H1 (cell line): Measurements from ENCODE around the gene TEAD1. TPM values are rescaled to one million over a fixed set of nuclear protein-coding genes. Genes with fewer than 3 reads are reported as not detected.
A peak's percentile ranks its signal among the peaks of the same experiment; 100 is the strongest.

Experiments
- CTCF ChIA-PET: fragments of 300-600 bp; sonication (Branson Sonifier 250); formaldehyde crosslinking; loops from one replicate; lab custom pipeline; 2021; ENCODE audit not compliant: partially characterized antibody; lab: Charles Lee
- POLR2A ChIA-PET: fragments of 300-600 bp; sonication (Branson Sonifier 250); formaldehyde crosslinking; loops from one replicate; lab custom pipeline; 2021; ENCODE audit warnings: inconsistent platforms; ENCODE audit not compliant: partially characterized antibody; lab: Charles Lee
- DNase-seq, 2 experiments: peaks; one replicate each; pipeline versions ENCODE4 v3.0.0 to v3.0.0-alpha.2; 2010 to 2022; ENCODE audit warnings: low spot score in 2 of 2, low read depth in 1 of 2, mixed read lengths in 1 of 2
- FAIRE-seq: peaks from 2 replicates; lab custom pipeline; 2011; peaks lifted over from hg19 to GRCh38; lab: Jason Lieb, UNC
- H2AFZ ChIP-seq: 2 replicates; pipeline ENCODE4 v1.8.1; 2012; ENCODE audit warnings: low read length, inconsistent platforms
- H2AK5ac ChIP-seq: 2 replicates; pipeline ENCODE4 v1.6.1; 2013; ENCODE audit warnings: low read depth, low read length
- H2BK120ac ChIP-seq: replicated peaks from 2 replicates; pipeline ENCODE3; 2013; ENCODE audit warnings: low read depth, low read length, inconsistent platforms
- H2BK12ac ChIP-seq: 2 replicates; pipeline ENCODE4 v1.6.1; 2013; ENCODE audit warnings: low read depth, low read length
- H2BK15ac ChIP-seq: 2 replicates; pipeline ENCODE4 v1.6.1; 2013; ENCODE audit warnings: low read length
- H2BK20ac ChIP-seq: 2 replicates; pipeline ENCODE4 v1.6.1; 2013; ENCODE audit warnings: low read length
- H2BK5ac ChIP-seq: 2 replicates; pipeline ENCODE4 v1.6.1; 2013; ENCODE audit warnings: low read depth, low read length
- H3K14ac ChIP-seq: 2 replicates; pipeline ENCODE4 v1.6.1; 2013; ENCODE audit warnings: inconsistent platforms; ENCODE audit not compliant: insufficient read length
- H3K18ac ChIP-seq: 2 replicates; pipeline ENCODE4 v1.6.1; 2013; ENCODE audit warnings: low read length; ENCODE audit errors: extremely low read depth
- H3K23ac ChIP-seq: 2 replicates; pipeline ENCODE4 v1.6.1; 2013; ENCODE audit warnings: inconsistent platforms; ENCODE audit not compliant: insufficient read length
- H3K23me2 ChIP-seq: 2 replicates; pipeline ENCODE4 v1.6.1; 2013; ENCODE audit warnings: low read depth, low read length
- H3K27ac ChIP-seq: 2 replicates; pipeline ENCODE4 v1.6.1; 2011; ENCODE audit warnings: low read depth, low read length, inconsistent platforms
- H3K27me3 ChIP-seq, 4 experiments: replicated peaks in 1 of 4; 1 replicate in 1 of 4; 2 replicates in 3 of 4; pipeline versions ENCODE4 v1.6.1 to v1.8.1; 2011 to 2013; ENCODE audit warnings: low read length in 3 of 4, mild to moderate bottlenecking in 3 of 4, inconsistent platforms in 2 of 4, mixed read lengths in 2 of 4, moderate library complexity in 1 of 4; ENCODE audit not compliant: control insufficient read depth in 3 of 4, insufficient read depth in 3 of 4; ENCODE audit errors: extremely low read depth in 1 of 4
- H3K36me3 ChIP-seq, 4 experiments: 2 replicates each; pipeline versions ENCODE4 v1.6.1 to v1.8.1; 2011 to 2013; ENCODE audit warnings: mild to moderate bottlenecking in 4 of 4, low read length in 3 of 4, moderate library complexity in 2 of 4, control low read depth in 1 of 4, inconsistent platforms in 1 of 4; ENCODE audit not compliant: insufficient read depth in 4 of 4, control insufficient read depth in 2 of 4
- H3K4ac ChIP-seq: replicated peaks from 2 replicates; pipeline ENCODE3; 2013; ENCODE audit warnings: low read length, low read depth, mixed read lengths, inconsistent platforms; ENCODE audit not compliant: insufficient read length
- H3K4me1 ChIP-seq, 4 experiments: replicated peaks in 1 of 4; 1 replicate in 1 of 4; 2 replicates in 3 of 4; pipeline versions ENCODE4 v1.6.1 to v1.8.1; 2011 to 2013; ENCODE audit warnings: low read length in 3 of 4, inconsistent platforms in 2 of 4, mixed read lengths in 1 of 4; ENCODE audit not compliant: insufficient read depth in 4 of 4, control insufficient read depth in 3 of 4
- H3K4me2 ChIP-seq, 2 experiments: 2 replicates each; pipeline versions ENCODE4 v1.6.1 to v1.8.1; 2011 to 2013; ENCODE audit warnings: low read depth in 2 of 2, low read length in 2 of 2, control low read depth in 1 of 2, inconsistent platforms in 1 of 2, mild to moderate bottlenecking in 1 of 2; ENCODE audit not compliant: insufficient read depth in 1 of 2
- H3K4me3 ChIP-seq, 4 experiments: fragments of 200-600, 300-600 bp in 1 of 4; sonication (generic), shearing (Covaris generic), sonication (Bioruptor Twin) in 1 of 4; 2 replicates each; pipeline versions ENCODE4 v1.5.1 to v1.8.1; 2011 to 2016; ENCODE audit warnings: low read length in 4 of 4, low read depth in 3 of 4, control low read depth in 2 of 4, inconsistent platforms in 2 of 4, mild to moderate bottlenecking in 2 of 4, mixed read lengths in 1 of 4, moderate library complexity in 1 of 4; ENCODE audit not compliant: insufficient read depth in 2 of 4; ENCODE audit errors: extremely low read depth in 1 of 4
- H3K56ac ChIP-seq: replicated peaks from 2 replicates; pipeline ENCODE3; 2013; ENCODE audit warnings: low read depth, mild to moderate bottlenecking, mixed read lengths, low read length, inconsistent platforms; ENCODE audit not compliant: insufficient read length
- H3K79me1 ChIP-seq: 2 replicates; pipeline ENCODE4 v1.6.1; 2013; ENCODE audit warnings: low read depth, low read length, control low read depth
- H3K79me2 ChIP-seq, 2 experiments: 2 replicates each; pipeline versions ENCODE4 v1.6.1 to v1.8.1; 2012 to 2013; ENCODE audit warnings: low read length in 2 of 2, mild to moderate bottlenecking in 2 of 2, inconsistent platforms in 1 of 2; ENCODE audit not compliant: insufficient read depth in 2 of 2, control insufficient read depth in 1 of 2
- H3K9ac ChIP-seq, 4 experiments: replicated peaks in 1 of 4; 1 replicate in 1 of 4; 2 replicates in 3 of 4; pipeline versions ENCODE4 v1.6.1 to v1.8.1; 2011 to 2013; ENCODE audit warnings: low read depth in 3 of 4, low read length in 3 of 4, control low read depth in 2 of 4, mild to moderate bottlenecking in 2 of 4, moderate library complexity in 2 of 4, inconsistent platforms in 1 of 4; ENCODE audit errors: extremely low read depth in 1 of 4
- H3K9me3 ChIP-seq, 2 experiments: 2 replicates each; pipeline versions ENCODE4 v1.6.1 to v1.8.1; 2012 to 2013; ENCODE audit warnings: mild to moderate bottlenecking in 2 of 2, moderate library complexity in 2 of 2, control low read depth in 1 of 2, inconsistent platforms in 1 of 2, low read depth in 1 of 2, low read length in 1 of 2, mixed read lengths in 1 of 2; ENCODE audit not compliant: insufficient read depth in 2 of 2
- H4K20me1 ChIP-seq, 2 experiments: replicated peaks in 1 of 2; 2 replicates each; pipeline versions ENCODE3 to v1.8.1; 2011 to 2013; ENCODE audit warnings: inconsistent platforms in 2 of 2, low read length in 2 of 2, mild to moderate bottlenecking in 1 of 2; ENCODE audit not compliant: insufficient read depth in 2 of 2, control insufficient read depth in 1 of 2
- H4K5ac ChIP-seq: 2 replicates; pipeline ENCODE4 v1.6.1; 2013; ENCODE audit warnings: low read length, low read depth, mixed read lengths, inconsistent platforms; ENCODE audit not compliant: insufficient read length
- H4K8ac ChIP-seq: 2 replicates; pipeline ENCODE4 v1.8.0; 2013; ENCODE audit warnings: mild to moderate bottlenecking, moderate library complexity, low read length, inconsistent platforms; ENCODE audit not compliant: insufficient read depth; ENCODE audit errors: extremely low read depth
- H4K91ac ChIP-seq: replicated peaks from 2 replicates; pipeline ENCODE3; 2013; ENCODE audit warnings: low read length, mixed read lengths, inconsistent platforms; ENCODE audit not compliant: insufficient read length
- CBX8 ChIP-seq: fragments of 300-800, 300-1000 bp; sonication (generic); IDR thresholded peaks from 2 replicates; pipeline ENCODE4 v1.7.1; 2016; ENCODE audit warnings: low read depth, low read length, borderline replicate concordance
- CTBP2 ChIP-seq: IDR thresholded peaks from 2 replicates; pipeline ENCODE4 v1.7.0; 2011; ENCODE audit warnings: borderline replicate concordance, mild to moderate bottlenecking, moderate library complexity, mixed read lengths, low read length; ENCODE audit not compliant: insufficient read depth, insufficient read length
- GABPA ChIP-seq: IDR thresholded peaks from 2 replicates; pipeline ENCODE4 v1.6.1; 2011; ENCODE audit warnings: mild to moderate bottlenecking, low read length, moderate library complexity, borderline replicate concordance; ENCODE audit not compliant: insufficient read depth
- POU5F1 ChIP-seq: IDR thresholded peaks from 2 replicates; pipeline ENCODE4 v1.6.1; 2011; ENCODE audit warnings: low read depth, mild to moderate bottlenecking, low read length, moderate library complexity
- RAD21 ChIP-seq, 2 experiments: IDR thresholded peaks in 1 of 2; conservative IDR thresholded peaks in 1 of 2; 2 replicates each; pipeline ENCODE4 v1.6.1; 2011; ENCODE audit warnings: low read depth in 2 of 2, low read length in 2 of 2, improper control_type of control experiment in 1 of 2, inconsistent platforms in 1 of 2, mild to moderate bottlenecking in 1 of 2, moderate library complexity in 1 of 2
- SP1 ChIP-seq: IDR thresholded peaks from 2 replicates; pipeline ENCODE4 v1.6.1; 2011; ENCODE audit warnings: low read depth, low read length
- TCF12 ChIP-seq: IDR thresholded peaks from 2 replicates; pipeline ENCODE4 v1.6.1; 2011; ENCODE audit warnings: low read depth, mild to moderate bottlenecking, low read length
- ZNF274 ChIP-seq: IDR thresholded peaks from 2 replicates; pipeline ENCODE4 v1.7.0; 2012; ENCODE audit warnings: low read length, borderline replicate concordance; ENCODE audit errors: extremely low read depth
- WGBS, 2 experiments: shearing (Covaris generic) in 1 of 2; methylation state at CpG; one replicate each; pipeline versions ENCODE4 v1.1.6 to v1.1.7; 2013 to 2015; ENCODE audit warnings: low lambda C conversion rate in 2 of 2, mixed read lengths in 2 of 2, inconsistent platforms in 1 of 2, low coverage in 1 of 2, missing lambda C conversion rate in 1 of 2; ENCODE audit not compliant: insufficient replicate concordance in 2 of 2, insufficient coverage in 1 of 2, insufficient read length in 1 of 2; ENCODE audit errors: extremely low coverage in 1 of 2, missing lambda C conversion rate in 1 of 2; 5-methylcytosine and 5-hydroxymethylcytosine counted together
- polyA plus RNA-seq, 7 experiments: library from polyadenylated mRNA; depleted of rRNA in 3 of 7; stranded (reverse) in 5 of 7; unstranded in 2 of 7; fragments of >200 nt in 5 of 7; fragments of 200-250 nt in 2 of 7; gene quantifications; 1 replicate in 5 of 7; 2 replicates in 1 of 7; 4 replicates in 1 of 7; pipeline versions ENCODE4 v1.2.1 to v1.2.3, GENCODE V29; 2011 to 2013; ENCODE audit warnings: missing spikeins in 2 of 7, mixed read lengths in 2 of 7
- total RNA-seq: library from RNA; stranded (reverse); fragmentation: NEBNext Ultra II Directional; extraction: Animal tissue kit (Norgen Biotek cat#: 25700); gene quantifications from 2 replicates; pipeline ENCODE4 v1.2.1, GENCODE V29; 2021

Gene TEAD1
- total and polyA plus RNA-seq, 2 of the 8 experiments (the other 6 are each of a cell fraction or from before 2014, with no cell fraction given): 15.6 to 67.4 TPM

- H3K4me2 ChIP-seq: no peak overlapping the region
- TF ChIP-seq POU5F1 (no peak), GABPA (no peak), CBX8 (no peak), SP1 (no peak), ZNF274 (no peak), RAD21 (IDR thresholded peaks at IDR 0.05 in 1 of 2, conservative IDR thresholded peaks at IDR 0.05 in 1 of 2; ENCODE audit: low read depth in 2 of 2, low read length in 2 of 2) (peak; percentile 39 to 55; a peak in 3 of 4 replicates), TCF12 (no peak), CTBP2 (no peak)
- H4K91ac ChIP-seq: no peak overlapping the region
- WGBS, 2 experiments: 64% methylated on average over 7 of the region's 7 CpGs; no CpG with 5 or more reads in 1 of the 2 experiments
- H3K56ac ChIP-seq: no peak overlapping the region
- peak overlapping the region; percentile 0; the same call in 1 of the 2 replicates for H2AK5ac ChIP-seq
- no peak overlapping the region for H2BK15ac ChIP-seq
- H3K9ac ChIP-seq: no peak overlapping the region
- no peak overlapping the region for H2BK120ac ChIP-seq
- DNase-seq: no peak
- peaks cover 19 to 54% (median 28%) of the 10 kb centered on the region in 4 experiments; a peak in 6 of 7 replicates for H3K4me1 ChIP-seq
- H3K9me3 ChIP-seq: no peaks in the 10 kb centered on the region
- H3K4me3 ChIP-seq: no peak overlapping the region
- H3K27ac ChIP-seq: no peak overlapping the region
- 0 out of 2 replicates have a peak overlapping the region, but pooled peaks have one; percentile 5 for H2BK5ac ChIP-seq
- no peak overlapping the region for H2AFZ ChIP-seq
- no peaks in the 10 kb centered on the region; the same call in 1 of the 2 replicates for H3K23me2 ChIP-seq
- H3K79me2 ChIP-seq: peaks cover 12 to 87% of the 10 kb centered on the region in 2 experiments
- H3K4ac ChIP-seq: no peak overlapping the region
- H3K14ac ChIP-seq: no peak overlapping the region
- H2BK20ac ChIP-seq: no peak overlapping the region
- FAIRE-seq: no peak
- no peak overlapping the region for H3K18ac ChIP-seq
- no peak overlapping the region for H4K8ac ChIP-seq
- peaks cover 9% of the 10 kb centered on the region; the same call in 1 of the 2 replicates for H3K79me1 ChIP-seq
- H4K20me1 ChIP-seq: peaks cover 7 to 25% of the 10 kb centered on the region in 2 experiments
- peak overlapping the region; percentile 51; the same call in 1 of the 2 replicates for H2BK12ac ChIP-seq
- ChIA-PET POLR2A (interaction anchor here (1.0 to 2.6 kb wide), 5 partner anchors 10 to 144 kb away, joined by 3 to 14 read pairs (median 4); no protein-coding TSS in a partner anchor), CTCF (interaction anchor here (0.6 to 1.7 kb wide), 7 partner anchors 10 to 391 kb away, joined by 3 to 6 read pairs (median 4); no protein-coding TSS in a partner anchor)
- H4K5ac ChIP-seq: no peak overlapping the region
- H3K36me3 ChIP-seq: no peaks in the 10 kb centered on the region
- H3K23ac ChIP-seq: no peak overlapping the region
- no peaks in the 10 kb centered on the region for H3K27me3 ChIP-seq
Observed at GRCh38 chr11:12721816-12722604, 47.8 kb downstream of the TEAD1 start.
